GM19463 (cell line): ENCODE measurements around the gene SIM1.

Experiments
- ATAC-seq: cut with Tn5 transposase; IDR thresholded peaks from one replicate; pipeline ENCODE4 v1.9.1; 2021; ENCODE audit warnings: mild to moderate bottlenecking, moderate library complexity; ENCODE audit not compliant: unreplicated experiment

The SIM1 gene

DNA sequence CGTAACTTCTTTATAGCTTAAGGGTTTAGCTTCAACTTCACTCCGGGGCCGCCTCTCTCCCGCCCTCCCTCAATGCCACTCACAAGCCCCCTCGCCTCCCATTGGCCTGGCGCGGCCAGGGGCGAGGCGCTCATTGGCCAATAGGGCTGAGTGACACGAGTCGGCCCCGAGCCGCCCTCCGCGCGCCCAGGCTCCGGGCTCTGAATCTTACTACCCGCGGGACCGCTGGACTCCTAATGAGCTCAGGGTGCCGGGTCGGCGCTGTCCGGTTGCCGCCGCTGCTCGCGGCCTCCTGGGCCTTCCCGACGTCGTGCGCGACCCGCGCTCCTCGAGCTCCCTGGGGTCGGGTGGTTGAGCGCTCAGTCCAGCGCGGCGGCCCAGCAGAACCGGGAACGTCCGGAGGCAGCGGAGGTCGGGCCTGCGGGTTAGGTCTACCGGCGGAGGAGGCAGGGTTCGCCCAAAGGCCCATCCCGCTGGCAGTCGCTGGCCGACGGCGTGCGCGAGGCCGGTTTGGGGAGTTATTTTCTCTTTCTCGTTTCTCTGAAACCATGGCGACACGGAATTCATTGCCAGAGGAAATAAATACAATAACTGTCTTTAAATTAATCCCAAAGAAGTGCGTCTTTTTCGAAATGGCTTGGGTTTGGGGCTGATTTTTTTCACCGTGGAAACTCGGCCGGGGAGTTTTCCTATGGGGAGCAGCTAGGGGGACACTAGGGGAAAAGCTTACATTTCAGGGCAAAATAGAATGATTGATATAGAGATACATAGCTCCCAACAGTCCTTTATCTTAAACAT, at the start of gene SIM1:
SIM1 (minus strand) TSS at position 19 of the 798 bp plus-strand sequence. CDS start 1,453 bp downstream, outside the sequence.
- peak; percentile 92 for ATAC-seq

- no peak for ATAC-seq
Measured at GRCh38 chr6:100512203-100512862, 47.6 kb upstream of the SIM1 start.

GRCh38 chr6:100509101-100509500, 44.4 kb upstream of the SIM1 start:
- no peak for ATAC-seq

DNA sequence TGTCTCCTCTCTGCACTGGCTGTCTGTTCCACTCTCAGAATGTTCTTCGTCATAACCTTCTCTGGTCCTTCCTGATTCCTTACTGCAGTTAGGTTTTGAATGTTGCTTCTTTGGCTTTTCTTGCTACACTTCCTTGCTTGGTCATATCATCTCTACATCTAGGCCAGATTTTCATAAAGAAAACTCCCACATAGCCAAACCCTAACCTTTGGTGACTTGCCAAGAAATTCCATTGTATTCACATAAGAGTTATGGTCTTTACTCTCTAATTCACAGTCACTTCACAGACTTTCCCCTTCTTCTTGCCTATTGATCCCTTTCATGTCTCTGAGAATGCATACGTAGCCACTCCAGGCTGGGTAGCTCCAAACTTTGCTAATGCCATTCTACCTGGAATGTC, 41.9 kb upstream of the SIM1 start:
- ATAC-seq: no peak

DNA sequence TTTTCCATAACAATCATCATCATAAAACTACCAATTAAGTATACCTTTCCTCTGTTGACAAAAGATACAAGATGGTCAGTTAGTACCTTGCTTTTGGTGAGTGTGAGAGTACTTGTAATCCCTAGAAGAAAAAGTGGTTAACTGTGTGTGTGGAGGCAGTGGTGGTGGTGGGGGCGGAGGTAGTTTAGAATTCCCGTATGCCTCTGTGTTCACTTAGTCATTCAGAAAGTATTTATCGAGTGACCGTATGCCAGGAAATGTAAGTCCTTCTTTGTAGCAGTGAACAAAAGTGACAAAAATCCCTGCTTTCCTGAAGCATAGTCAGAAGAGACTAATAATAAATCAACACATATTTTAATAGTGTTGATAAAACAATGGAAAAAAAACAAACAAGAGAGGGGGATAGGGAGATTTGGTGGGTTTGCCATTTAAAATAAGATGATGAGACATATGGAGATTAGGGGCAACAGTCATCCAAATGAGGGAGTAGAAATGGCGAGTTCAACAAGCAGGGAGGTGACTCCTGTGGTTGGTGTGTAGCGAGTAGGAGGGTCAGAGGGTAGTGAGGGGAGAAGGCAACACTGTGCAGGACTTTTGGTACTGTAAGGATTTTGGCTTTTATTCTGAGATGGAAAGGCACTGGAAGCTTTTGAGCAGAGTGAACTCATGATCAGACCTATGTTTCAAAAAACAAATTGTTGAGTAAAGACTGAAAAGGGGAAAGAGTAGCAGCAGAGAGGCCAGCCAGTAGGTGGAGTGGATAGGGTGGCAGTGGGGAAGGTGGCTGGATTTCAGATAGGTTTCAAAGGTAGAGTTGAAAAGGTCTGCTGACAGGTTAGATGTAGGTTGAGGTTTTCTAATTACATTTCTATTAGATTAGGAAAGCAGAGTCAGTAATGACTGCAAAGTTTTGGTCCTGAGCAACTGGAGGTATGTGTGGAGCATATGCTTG, 40.3 kb upstream of the SIM1 start:
- no peak for ATAC-seq

- no peak for ATAC-seq
Measured at GRCh38 chr6:100503043-100503705, 38.5 kb upstream of the SIM1 start.

GRCh38 chr6:100493206-100493888, 28.6 kb upstream of the SIM1 start:
- no peak for ATAC-seq

GRCh38 chr6:100491952-100492670, 27.4 kb upstream of the SIM1 start:
- ATAC-seq: no peak

DNA sequence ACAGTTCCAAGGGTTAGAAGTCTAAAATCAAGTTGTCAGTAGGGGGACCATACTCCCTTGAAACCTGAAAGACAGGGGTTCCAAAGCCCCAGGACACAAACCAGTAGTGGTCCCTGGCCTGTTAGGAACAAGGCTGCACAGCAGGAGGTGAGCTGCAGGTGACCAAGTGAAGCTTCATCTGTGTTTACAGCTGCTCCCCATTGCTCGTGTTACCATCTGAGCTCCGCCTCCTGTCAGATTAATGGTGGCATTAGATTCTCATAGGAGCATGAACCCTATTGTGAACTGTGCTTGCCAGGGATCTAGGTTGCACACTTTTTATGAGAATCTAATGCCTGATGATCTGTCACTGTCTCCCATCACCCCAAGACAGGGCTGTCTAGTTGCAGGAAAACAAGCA, 25.3 kb upstream of the SIM1 start:
- no peak for ATAC-seq

GRCh38 chr6:100488244-100488643, 23.5 kb upstream of the SIM1 start:
- ATAC-seq: peak; percentile 26

GRCh38 chr6:100487638-100488037, 22.9 kb upstream of the SIM1 start:
- ATAC-seq: no peak

DNA sequence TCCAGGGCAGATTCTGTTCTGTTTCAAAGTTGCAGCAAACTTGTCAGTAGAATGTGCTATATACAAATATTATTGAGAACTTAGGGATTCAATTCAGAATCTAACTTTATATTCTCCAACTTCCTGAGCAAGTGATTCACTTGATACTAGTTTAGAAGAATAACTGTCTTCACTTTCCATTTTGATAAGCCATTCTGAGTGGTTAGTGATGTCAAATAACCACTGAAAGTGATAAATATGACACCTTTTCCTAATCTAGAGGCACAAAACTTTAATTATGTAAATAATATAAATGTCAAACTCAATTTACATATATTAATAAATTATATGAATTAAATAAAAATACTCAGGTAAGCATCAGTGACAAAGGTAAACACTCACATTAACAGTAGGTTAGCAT, 20.5 kb upstream of the SIM1 start:
- no peak for ATAC-seq

DNA sequence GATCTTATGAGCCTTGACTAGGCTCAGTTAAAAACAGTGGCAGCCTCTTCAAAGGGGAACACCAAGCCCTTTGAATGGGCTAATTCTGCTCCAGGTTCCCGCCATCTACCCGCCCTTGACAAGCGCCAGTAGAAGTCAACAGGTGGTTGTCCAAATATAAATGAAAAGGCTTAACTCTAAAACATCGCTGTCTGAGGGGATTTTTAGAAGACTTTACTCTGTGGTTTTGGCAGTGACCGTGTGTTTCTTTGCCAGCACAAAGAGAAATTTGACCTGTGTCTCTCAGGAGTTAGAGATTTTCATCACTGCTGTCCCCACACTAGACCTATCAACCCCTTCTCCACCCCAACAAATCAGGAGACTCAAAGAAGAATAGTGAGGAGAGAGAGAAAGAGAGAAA, 19.8 kb upstream of the SIM1 start:
- peak; percentile 61 for ATAC-seq

DNA sequence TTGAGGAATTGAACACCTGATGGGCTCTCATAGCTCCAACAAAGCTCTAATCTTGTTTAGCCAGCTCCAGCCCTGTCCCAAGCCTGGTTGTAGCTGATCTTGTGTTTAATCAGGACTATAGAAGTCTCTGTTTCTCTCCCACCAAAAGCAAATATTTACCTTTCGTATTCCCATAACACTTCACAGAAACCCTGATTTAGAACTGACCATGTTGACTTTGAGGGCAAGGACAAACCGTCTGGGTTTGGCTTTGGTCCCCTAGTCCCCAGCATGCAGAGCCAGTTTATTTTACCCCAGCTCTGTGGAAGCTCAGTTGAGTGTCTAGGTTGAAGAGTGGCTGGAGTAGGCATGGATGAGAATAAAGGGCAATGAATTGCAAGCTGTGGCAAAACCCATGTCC, 18.0 kb upstream of the SIM1 start:
- ATAC-seq: no peak

DNA sequence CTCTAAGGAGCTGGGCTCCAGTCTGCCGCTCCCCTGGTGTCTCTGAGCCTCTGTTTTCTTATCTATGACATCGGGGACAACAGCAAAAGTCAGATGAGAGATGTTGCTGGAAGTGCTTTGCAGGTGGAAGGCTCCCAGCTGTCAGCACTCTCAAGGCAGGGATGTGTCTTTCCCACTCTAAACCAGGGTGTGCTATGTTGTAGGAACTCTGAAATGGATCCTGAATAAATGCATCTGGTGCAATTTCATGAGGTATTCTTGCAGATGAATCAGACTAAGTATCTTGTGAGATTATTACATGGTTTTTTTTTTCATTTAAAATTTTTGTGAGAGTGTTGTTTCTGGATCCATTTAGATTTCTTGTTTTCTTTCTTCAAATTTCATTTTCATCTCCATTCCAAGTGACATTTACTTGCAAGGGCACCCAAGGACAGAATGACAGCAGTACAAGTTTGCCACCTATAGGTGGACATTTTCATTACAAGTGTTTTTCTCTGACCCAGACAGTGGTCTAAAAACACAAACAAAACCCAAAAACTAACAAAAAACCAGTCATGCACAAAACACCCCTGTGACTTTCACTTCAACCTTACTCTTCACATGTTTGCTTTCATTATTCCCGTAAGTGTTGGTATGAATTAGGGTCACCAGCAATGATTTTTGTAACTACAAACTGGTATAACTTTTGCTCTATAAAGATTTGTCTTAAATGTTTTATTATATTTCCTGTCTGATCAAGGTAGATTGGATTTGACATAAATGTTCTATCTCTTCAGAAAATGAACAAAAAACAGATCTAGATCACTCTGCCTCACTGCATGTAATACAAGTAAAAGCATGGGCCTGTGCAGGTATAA, 14.7 kb upstream of the SIM1 start:
- ATAC-seq: no peak

DNA sequence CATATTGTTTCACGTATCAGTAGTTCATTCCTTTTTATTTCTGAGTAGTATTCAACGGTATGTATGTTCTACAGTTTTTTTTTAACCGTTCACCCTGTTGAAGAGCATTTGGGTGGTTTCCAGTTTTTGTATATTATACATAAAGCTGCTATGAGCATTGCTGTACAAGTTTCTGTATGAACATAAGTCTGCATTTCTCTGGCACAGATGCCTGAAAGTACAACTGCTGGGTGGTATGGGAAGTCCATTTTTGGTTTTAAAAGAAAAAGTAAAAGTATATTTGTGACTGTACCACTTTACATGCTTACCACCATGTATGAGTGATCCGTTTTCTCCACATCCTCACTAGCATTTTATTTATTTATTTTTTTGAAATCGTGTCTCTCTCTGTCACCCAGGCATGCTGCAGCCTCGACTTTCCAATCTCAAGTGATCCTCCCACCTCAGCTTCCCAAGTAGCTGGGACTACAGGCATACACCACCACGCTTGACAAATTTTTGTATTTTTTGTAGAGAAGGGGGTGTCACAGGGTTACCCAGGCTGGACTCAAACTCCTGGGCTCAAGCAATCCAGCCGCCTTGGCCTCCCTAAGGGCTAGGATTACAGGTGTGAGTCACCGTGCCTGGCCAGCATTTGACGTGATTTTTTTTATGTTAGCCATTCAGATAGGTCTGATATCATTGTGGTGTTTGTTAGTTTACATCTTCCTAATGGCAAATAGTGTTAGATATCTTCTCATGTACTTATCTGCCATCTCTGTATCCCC, 11.0 kb upstream of the SIM1 start:
- peak; percentile 72 for ATAC-seq

- ATAC-seq: no peak
Measured at GRCh38 chr6:100473182-100473581, 8.5 kb upstream of the SIM1 start.

DNA sequence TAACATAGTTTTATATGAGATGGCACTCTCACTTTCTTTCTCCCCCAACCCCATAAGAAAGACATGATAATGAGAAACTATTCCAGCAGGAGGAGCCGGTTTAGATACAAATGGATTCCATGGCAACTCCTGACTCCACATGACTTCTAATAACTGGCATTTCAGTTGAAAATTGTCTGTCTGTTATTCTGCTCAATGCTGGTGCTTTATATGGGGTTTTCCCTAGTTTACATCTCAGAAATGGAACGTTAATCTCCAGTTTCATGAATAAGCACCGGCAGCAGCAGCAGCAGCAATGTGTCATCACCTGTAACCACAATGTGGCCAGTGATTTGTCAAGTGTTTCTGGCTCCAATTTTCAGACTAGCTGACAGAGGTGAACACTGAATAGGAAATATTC, 8.0 kb upstream of the SIM1 start:
- ATAC-seq: peak; percentile 75
